ENCODE measurements around the gene AMFR.

AMFR gene

DNA sequence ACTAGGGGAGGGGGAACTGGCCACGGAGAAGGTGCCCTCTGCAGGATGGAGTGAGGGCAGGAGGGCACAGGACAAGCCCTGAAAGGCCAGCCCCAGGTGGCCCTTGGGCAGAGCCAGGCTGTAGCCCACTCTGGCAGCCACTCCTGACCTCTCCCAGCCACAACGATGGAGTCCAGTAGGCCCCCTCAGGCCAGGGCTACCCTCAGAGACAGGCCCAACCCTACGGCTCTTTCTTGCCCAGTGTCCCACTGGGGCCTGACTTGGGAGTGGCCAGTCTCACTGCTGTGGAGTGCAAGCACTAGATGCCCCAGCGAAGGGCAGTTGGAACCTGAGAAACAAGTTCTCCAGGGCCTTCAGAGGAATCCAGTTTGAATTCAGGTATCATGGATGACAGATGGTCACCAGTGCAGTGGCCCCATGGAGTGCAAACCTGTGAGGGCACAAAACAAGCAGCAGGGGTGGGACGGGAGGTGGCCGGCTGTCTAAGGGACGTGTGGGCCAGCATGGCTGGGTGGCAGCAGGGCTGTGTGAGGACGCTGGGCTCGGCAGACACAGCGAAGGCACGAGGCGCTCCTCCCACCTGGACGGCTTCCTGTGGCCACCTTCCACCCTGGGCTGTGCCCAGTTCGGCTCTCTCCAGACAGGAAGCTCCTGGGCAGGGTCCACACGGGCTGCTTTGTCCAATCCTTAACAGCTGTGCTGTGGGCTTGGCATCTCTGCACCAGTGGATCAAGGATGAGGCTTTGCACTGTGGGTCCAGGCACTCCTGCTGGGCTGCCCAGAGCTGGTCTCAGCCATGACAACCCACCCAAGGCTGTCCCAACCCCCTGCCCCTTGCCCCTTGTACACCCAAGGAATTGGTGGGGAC, 72.1 kb downstream of the AMFR start:
- H3K4me1 Mint-ChIP-seq: peaks cover 25% of the 10 kb centered on the region
- H3K4me3 Mint-ChIP-seq: no peak overlapping the region
- no peak overlapping the region for H3K27ac Mint-ChIP-seq
- peaks cover 26% of the 10 kb centered on the region for H3K27me3 Mint-ChIP-seq
- no peaks in the 10 kb centered on the region for H3K9me3 Mint-ChIP-seq
- no peaks in the 10 kb centered on the region for H3K36me3 Mint-ChIP-seq
- no peak for ATAC-seq

DNA sequence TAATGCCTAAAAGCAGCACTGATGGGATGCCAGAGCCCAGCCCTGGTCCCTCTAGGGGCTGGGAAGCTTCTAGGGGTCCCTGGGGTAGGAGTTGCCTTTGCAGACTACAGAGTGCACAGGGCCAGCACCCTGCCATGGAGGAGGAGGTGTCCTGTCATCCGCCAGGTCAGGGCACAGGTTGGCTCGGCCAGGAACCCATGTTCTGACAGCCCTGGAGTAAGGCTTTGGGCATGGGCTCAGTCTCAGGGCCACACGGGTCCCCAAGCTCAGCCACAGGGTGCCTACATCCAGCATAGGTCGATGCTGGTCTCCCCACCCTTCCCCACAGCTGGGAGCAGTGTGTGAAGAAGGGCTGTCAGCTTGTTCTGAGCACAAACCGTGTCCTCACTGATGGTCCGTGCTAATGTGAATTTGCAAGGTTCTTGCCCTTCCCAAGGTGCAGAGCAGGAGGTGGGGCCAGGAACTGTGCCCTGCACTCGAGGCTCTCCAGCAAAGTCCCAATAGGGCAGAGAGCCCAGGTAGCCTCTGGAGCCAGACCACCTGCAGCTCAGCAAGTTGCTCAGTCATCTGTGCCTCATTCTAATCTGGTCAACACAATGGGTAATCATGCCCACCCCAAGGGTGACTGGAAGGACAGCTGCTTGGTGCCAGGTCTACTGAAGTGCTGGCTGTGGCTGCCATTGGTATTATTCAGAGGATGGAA, 72.8 kb downstream of the AMFR start:
- Mint-ChIP-seq H3K27ac (no peak overlapping the region), H3K27me3 (peaks cover 26% of the 10 kb centered on the region), H3K4me1 (peaks cover 17% of the 10 kb centered on the region), H3K9me3 (no peaks in the 10 kb centered on the region), H3K36me3 (no peaks in the 10 kb centered on the region), H3K4me3 (no peak overlapping the region)
- no peak for ATAC-seq

DNA sequence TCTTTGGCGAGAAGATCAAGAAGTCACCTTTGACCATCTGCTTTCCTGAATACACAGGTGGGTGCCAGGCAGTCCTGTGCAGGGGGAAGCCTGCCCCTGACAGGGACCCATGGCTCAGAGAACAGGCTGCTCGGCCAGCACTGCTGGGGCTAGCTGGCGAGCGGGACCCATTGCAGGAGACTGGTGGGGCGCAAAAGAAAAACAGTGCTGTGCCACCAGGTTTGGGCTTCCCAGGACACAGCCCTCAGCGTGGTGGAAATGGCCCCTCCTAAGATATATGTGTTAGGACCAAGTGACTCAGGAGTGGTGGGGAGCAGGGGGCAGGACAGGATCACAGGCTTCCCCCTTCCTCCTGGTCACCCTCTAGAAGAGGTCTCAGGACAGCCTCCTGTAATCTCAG, 73.9 kb downstream of the AMFR start:
- Mint-ChIP-seq H3K4me3 (no peak overlapping the region), H3K36me3 (no peaks in the 10 kb centered on the region), H3K9me3 (no peaks in the 10 kb centered on the region), H3K4me1 (peaks cover 7% of the 10 kb centered on the region), H3K27ac (no peak overlapping the region), H3K27me3 (peaks cover 26% of the 10 kb centered on the region)
- no peak for ATAC-seq

DNA sequence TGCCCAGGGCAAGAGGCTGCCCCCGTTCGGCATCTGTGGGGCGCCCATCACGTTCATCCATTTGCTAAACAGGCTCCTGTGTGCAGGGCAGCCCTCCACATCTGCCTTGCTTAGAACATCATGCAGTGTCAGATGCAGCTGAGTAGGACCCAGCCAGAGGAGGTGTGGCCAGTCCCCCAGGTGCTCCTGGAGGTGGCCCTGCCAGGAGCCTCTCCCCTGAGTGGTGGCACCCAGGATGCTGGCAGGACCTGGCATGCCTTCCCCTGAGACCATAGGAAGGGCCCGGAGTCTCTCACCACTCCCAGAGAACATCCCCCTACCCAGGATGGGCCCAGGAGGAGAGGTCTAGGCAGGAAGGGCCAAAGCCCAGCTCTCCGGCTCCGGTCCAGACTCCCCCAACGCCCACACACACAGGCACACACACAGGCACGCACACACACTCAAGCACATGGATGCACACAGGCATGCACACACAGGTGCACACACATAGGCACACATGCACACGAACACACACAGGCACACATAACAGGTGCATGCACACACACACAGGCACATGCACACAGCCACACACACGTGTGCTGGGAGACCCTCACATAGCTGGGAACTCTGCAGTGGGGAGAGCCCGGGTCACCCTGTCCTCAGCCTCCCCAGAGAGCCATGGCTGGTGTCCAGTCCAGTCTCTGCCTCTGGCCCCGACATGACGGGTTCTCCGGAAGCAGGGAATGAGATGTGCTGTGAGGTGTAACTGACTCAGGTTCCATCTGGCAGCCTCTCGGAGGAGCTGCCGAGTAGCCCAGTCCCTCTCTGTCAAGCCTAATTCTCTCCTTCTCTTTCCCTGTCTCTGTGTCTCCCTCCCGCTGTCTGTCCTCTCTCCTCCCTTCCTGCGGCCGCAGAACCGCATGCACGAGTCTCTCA, 74.6 kb downstream of the AMFR start:
- Mint-ChIP-seq H3K27me3 (peaks cover 26% of the 10 kb centered on the region), H3K9me3 (no peaks in the 10 kb centered on the region), H3K4me3 (no peak overlapping the region), H3K36me3 (no peaks in the 10 kb centered on the region), H3K4me1 (no peaks in the 10 kb centered on the region), H3K27ac (no peak overlapping the region)
- ATAC-seq: no peak

DNA sequence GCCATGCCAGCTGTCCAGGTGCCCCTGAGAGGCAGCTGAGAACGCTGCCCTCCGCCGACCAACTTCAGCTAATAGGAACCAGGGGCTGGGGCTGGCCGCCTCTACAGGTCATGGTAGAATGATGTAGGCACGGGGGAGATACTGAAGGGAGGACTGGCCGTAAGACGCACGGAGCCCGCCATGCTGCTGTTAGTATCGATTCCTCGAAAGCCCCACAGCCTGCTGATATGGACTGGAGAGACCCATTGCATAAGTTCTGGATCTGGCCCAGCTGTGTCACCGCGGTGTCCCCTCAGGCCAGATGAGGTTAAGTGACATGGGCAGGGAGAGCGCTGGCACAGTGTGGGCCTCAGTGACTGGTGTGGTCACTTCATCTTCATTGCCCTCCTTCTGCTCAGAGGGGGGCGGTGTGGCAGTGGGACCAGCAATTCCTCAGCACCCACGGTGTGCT, 75.6 kb downstream of the AMFR start:
- no peak overlapping the region for H3K27ac Mint-ChIP-seq
- H3K4me3 Mint-ChIP-seq: no peak overlapping the region
- no peaks in the 10 kb centered on the region for H3K4me1 Mint-ChIP-seq
- ATAC-seq: no peak
- H3K36me3 Mint-ChIP-seq: no peaks in the 10 kb centered on the region
- H3K27me3 Mint-ChIP-seq: peaks cover 26% of the 10 kb centered on the region
- no peaks in the 10 kb centered on the region for H3K9me3 Mint-ChIP-seq

DNA sequence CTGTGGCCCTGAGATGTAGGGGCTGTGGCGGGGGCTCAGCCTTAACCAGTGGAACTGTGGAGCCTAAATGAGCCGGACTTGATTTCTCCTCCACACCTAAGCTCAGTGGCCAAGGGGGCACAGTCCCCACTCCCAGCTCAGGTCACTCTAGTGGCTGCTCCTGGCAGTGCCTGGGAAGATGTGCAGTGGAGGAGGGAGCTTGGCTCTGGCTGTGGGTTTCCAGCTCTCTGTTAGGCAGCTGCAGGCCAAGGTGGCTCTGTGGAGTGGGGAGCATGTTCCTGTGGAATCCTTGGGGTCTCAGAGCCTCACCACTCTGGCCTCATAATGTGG, 76.3 kb downstream of the AMFR start:
- no peak for ATAC-seq
- H3K36me3 Mint-ChIP-seq: no peaks in the 10 kb centered on the region
- H3K4me1 Mint-ChIP-seq: no peaks in the 10 kb centered on the region
- peaks cover 26% of the 10 kb centered on the region for H3K27me3 Mint-ChIP-seq
- H3K9me3 Mint-ChIP-seq: no peaks in the 10 kb centered on the region
- no peak overlapping the region for H3K4me3 Mint-ChIP-seq
- H3K27ac Mint-ChIP-seq: no peak overlapping the region

DNA sequence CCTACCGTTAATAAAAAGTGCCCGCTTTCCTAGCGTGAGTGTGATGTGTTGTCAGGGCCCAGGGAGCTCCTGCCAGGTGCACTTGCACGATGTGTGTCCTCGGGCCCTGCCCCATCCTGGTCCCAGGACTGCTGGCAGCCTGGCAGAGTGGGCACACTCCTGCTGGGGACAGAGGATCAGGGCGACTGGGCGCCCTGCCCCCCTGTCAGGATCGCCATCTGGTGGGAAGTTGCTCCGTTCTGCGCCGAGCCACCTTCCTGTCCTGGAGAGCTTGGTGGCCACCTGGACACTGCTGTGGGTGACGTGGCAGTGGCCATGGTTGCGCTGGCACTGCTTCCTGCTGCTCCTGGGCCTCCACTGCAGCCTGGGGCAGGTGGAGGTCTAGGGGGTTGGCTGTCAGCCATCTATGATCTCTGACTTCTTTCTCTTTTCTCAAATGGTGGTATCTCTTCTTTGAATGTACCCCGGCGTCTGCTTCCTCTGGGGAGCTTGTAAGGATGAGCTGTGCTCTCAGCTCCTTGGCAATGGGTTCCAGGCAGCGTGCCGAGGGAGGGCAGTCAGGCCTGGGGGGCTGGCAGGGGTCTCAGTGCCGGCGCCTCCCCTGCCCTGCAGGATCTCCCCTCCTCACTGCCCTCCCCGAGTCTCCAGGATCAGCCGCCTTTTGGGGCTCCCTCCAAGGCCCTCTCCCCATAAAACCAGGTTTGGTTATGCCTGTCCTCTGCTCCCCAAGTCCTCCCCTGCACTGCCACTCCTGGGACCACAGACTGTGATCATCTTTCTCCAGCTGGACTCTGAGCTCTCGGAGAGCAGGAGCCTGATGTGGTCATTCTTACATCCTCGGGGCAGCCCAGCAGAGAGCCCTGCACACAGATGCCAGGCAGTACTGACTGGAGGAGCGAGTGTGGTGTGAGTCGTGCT, 76.9 kb downstream of the AMFR start:
- no peaks in the 10 kb centered on the region for H3K4me1 Mint-ChIP-seq
- no peaks in the 10 kb centered on the region for H3K36me3 Mint-ChIP-seq
- ATAC-seq: no peak
- no peak overlapping the region for H3K4me3 Mint-ChIP-seq
- no peaks in the 10 kb centered on the region for H3K9me3 Mint-ChIP-seq
- no peak overlapping the region for H3K27ac Mint-ChIP-seq
- H3K27me3 Mint-ChIP-seq: peaks cover 26% of the 10 kb centered on the region

DNA sequence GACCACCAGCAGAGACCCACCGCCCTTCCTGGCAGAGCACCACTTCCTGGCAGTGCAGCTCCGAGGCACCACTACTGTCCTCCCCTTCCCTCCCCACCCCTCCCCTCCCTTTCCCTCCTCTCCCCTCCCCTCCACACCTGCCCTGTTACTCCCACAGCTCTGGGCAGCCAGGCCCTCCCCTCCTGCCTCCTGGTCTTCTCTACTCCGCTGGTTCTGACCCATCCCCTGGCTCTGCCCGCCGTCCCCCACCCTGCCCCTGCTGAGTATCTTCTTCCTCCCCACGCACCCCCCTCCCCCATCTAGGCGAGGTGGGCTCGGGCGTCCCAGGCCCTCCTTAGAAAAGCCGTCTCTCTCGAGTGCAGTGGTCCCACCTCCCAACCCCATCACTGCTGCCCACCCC, 77.7 kb downstream of the AMFR start:
- Mint-ChIP-seq H3K4me3 (no peak overlapping the region), H3K27me3 (peaks cover 26% of the 10 kb centered on the region), H3K9me3 (no peaks in the 10 kb centered on the region), H3K36me3 (no peaks in the 10 kb centered on the region), H3K27ac (no peak overlapping the region), H3K4me1 (no peaks in the 10 kb centered on the region)
- ATAC-seq: peak; percentile 40

DNA sequence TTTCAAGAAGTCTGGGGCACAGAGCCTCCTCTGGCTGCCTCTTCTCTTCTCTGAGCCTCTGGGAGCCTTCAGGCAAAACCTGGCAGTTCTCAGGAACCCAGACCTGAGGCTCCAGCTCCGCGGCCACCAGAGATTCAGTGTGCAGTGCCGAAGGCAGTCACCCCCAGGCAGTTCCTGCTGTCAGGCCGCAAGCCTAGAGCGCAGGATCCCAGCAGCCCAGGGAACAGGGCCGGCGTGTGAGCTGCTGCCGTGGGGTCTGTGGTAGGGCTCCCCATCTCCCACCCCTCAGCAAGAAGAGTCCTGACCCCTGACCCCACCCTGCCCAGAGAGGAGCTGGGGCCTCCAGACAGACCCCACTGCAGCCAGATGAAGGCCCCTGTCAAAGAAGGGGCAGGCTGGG, 78.2 kb downstream of the AMFR start:
- Mint-ChIP-seq H3K27me3 (peaks cover 23% of the 10 kb centered on the region), H3K27ac (no peak overlapping the region), H3K4me1 (no peaks in the 10 kb centered on the region)

DNA sequence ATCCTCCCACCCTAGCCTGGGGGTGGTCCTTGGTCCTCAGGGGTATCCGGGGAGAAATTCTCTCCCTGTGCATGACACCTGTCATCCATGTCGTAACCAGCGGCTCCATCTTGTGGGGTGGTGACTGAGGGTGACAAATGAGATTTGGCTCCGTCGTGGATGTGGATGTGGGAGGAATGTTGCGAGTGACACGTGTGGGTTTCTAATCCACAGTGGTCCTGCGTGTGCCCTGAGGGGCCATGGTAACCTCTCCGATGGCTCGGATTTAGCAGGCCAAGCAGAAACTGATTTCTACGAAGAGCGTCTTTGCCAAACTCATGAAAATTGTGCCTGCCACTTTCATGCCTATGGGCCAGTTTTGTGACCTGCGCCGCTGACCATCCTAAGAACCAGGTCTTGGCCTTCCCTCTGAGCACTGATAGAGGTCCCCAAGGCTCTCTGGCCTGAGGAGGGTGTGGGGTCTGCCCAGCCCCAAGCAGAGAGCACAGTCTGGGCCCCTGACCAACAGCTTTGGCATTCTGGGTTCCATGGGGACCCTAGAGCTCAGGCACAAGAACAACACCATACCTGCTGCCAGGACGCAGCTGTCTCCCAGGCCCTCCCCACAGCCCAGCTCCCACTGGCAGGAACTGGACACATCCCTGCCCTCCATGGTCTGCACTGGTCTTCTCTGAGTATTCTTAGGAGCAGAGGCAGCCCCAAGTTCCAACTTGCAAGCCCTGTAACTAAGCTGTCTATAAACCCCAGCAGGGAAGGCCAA, 79.0 kb downstream of the AMFR start:
- no peak overlapping the region for H3K4me3 Mint-ChIP-seq
- H3K27ac Mint-ChIP-seq: no peak overlapping the region
- no peaks in the 10 kb centered on the region for H3K36me3 Mint-ChIP-seq
- no peak for ATAC-seq
- peaks cover 14% of the 10 kb centered on the region for H3K27me3 Mint-ChIP-seq
- no peaks in the 10 kb centered on the region for H3K4me1 Mint-ChIP-seq
- no peaks in the 10 kb centered on the region for H3K9me3 Mint-ChIP-seq

More for the DNA sequence above, 78.2 kb downstream of the AMFR start:
- Mint-ChIP-seq H3K9me3 (no peaks in the 10 kb centered on the region), H3K36me3 (no peaks in the 10 kb centered on the region), H3K4me3 (no peak overlapping the region)
- ATAC-seq: no peak

DNA sequence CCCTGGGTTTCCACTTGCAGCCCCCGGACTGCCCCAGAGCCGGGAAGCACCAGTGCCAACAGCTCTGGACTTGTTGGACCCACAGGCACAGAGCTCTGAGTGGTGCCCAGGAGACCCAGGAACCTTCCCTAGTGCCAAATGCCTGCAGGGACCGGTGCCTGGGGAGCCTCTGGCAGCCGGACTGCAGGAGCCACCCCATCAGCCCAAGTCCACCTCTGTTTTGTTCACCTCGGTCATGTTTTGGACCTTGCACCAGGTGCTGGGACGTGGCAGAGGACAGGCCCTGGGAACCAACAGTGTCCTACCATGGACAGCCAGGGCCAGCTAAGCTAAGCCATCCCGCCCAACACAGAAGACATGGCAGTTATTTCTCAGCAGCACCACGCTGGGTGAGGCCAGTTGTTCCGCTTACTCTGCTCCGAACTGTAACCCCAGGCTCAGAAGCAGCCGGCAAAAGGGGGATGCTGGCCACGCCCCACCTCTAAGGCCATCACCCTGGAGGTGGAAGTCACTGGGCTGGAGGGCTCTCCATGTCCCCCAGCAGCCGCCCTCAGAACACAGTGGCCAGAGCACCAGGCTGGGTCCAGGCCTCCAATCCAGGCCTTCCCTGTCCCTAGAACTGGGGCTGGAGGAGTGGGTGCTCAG, 79.8 kb downstream of the AMFR start:
- Mint-ChIP-seq H3K9me3 (no peaks in the 10 kb centered on the region), H3K4me3 (no peak overlapping the region), H3K4me1 (no peaks in the 10 kb centered on the region), H3K36me3 (no peaks in the 10 kb centered on the region), H3K27ac (no peak overlapping the region), H3K27me3 (peaks cover 9% of the 10 kb centered on the region)
- no peak for ATAC-seq

DNA sequence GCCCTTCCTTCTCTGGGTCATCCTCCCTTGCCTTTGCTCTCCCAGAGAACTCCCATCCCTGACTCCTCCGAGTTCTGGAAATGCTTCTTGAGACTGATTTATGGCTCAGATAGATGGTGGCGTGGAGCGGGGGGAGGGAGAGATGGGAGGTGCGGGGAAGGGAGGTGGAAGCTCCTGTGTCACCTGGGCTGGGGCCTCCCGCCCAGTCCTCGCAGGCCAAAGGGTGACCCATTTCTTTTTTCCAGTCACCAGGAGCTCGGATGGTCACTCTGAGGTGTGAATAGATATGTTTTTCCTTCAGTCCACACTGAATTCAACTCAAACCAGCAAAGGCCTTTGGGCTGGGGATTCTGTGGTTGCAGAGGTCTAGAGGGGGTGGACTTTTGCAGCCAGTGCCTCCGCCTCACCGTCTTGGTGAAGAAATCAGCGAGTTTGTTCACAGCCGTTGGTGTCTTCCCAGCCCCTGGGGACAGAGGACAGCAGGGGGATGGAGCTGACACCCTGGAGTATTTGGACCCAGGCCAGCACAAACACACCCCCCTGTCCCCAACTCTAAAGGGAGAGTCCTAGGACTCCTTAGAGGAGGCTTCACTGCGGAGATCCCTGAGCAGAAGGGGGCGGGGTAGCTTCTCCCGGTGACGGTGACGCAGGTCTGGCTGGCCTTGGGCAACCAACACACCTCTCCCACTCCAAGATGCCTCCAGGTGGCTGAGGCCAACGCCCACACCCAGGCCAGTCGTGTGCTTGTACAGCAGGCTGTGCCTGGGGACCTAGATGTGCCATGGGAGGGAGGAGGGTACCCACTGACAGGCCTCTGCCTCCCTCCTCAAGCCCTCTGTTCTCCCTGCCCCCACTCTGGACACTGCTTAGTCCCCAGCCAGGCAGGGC, 80.6 kb downstream of the AMFR start:
- ATAC-seq: no peak
- H3K4me3 Mint-ChIP-seq: no peak overlapping the region
- no peak overlapping the region for H3K27ac Mint-ChIP-seq
- peaks cover 4% of the 10 kb centered on the region for H3K27me3 Mint-ChIP-seq
- H3K36me3 Mint-ChIP-seq: no peaks in the 10 kb centered on the region
- no peaks in the 10 kb centered on the region for H3K9me3 Mint-ChIP-seq
- H3K4me1 Mint-ChIP-seq: no peaks in the 10 kb centered on the region
